GM19193 (cell line): ENCODE measurements around the gene LHCGR.

Experiments used
- POLR2A ChIP-seq: IDR thresholded peaks from 4 replicates; pipeline ENCODE4 v1.6.1; 2011; ENCODE audit not compliant: insufficient read depth, insufficient read length; ENCODE audit errors: extremely low read depth

LHCGR gene

DNA sequence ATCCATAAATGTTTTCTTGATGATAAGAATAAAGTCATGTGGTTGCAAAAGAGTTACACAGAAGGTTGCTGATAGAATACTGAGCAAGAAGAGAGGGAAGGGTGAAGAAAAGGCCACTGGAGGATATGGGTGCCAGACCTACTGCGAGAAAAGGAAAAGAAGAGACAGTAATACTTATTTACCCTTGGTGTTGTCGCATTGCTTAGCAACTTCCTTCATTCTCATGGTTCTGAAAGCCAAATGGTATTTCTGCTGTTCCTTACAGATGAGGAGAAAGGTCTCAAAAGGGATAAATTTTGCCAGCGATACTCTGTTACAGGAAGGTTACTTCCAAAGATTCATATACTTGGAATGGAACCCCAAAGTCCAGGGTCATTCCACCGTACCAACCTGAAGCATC, 62.5 kb downstream of the LHCGR start:
- no peak for TF ChIP-seq POLR2A

DNA sequence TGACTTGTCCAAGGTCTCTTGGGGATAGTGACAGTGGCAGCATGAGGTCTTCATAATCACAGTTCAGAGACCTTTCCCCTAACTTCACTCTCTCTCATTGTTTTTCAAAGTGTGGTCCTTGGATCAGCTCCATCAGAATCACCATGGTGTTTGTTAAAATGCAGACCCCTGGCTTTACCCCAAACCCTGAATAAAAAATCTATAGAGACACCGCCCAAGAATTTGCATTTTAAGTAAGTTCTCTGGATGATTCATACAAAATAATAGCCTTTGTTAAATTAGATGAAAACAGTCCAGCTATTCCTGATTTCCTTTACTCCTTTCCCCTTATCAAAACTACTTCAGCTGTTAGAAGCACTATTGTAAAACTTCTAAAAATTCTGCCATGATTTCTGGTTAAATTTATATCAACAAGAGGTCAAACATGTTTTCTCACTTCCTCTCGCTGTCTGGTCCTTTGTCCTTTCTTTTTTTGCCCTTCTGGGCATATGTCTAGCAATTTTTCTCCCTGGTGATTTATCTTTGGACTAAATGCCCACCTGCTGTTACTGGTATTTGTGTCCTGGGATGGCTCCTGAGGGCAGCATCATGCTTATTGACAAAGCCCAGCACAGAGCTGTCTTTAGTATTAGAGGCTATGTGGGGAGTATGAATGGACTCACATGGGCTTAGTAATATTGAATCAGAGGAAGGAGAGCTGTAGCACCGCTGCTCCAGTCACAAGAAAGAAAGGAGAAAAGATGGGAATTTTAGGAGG, 63.4 kb downstream of the LHCGR start:
- TF ChIP-seq POLR2A, result no peak

DNA sequence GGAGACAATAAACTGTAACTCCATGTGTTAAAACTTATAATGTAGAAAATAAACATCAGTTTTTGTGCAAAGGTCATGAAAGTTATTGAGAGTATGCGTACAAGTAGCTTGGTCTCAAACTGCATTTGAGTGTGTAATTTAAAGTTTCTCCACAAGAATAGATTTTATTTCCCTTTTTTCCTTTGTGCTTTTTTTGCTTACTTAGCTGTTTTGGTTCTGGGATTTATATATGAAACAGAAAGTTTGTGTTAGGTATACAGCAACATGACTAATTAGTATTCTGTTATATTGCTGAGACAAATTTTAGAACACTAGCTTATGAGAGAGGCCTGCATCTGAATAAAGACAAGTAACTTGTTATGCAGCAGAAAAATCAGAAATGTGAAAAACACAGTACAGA, 70.4 kb downstream of the LHCGR start:
- no peak for TF ChIP-seq POLR2A

DNA sequence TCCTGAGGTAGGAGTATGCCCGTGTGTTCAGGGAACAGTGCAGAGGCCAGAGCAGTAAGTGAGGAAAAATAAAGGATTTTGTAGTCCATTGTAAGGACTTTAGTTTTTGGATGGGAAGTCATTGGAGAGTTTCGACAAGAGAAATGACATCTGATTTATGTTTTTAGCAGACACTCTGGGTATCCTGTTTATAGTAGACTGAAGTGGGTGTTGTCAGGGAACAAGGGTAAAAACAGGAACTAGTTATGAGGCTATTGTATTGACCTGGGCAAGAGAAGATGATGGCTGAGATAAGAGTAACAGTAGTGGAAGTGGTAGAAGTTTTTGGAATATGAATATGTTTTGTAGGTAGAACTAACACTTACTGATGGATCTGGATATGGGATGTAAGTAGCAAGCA, 78.1 kb downstream of the LHCGR start:
- TF ChIP-seq POLR2A, result no peak

DNA sequence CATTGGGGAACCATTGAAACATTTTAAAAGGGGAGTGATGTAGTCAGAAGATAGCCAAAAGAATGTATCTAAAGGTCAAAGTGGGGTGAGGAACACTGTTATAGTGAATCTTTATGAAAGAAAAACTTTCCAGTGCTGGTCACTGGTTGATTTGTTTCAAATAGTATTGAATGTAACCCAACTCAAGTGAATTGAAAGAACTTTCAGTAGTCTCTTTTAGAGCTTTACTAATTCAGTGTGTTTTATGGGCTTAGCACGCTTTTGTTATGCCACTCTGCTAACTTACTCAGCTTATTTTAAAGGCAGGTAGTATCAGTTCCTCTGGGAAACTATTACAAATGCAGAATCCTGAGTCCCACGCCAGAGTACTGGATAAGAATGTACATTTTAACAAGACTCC, 80.6 kb downstream of the LHCGR start:
- no peak for TF ChIP-seq POLR2A

DNA sequence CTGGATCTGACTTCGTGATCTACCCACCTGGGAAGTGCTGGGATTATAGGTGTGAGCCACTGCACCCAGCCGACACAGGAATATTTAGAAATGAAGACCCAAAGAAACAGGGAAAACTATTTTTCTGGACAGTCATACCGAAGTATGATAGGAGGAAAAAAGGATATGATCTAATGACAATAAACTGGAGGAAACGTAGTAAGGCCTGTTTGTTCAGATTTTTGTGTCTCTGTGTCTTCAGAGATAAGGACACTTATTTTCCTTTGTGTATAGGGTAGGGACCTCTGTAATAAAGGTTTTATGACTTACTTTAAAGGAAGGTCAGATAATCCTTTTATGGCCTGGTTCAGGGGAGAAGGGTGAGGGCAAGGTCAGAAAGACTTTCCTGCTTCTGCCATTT, 81.9 kb downstream of the LHCGR start:
- TF ChIP-seq POLR2A, result no peak

DNA sequence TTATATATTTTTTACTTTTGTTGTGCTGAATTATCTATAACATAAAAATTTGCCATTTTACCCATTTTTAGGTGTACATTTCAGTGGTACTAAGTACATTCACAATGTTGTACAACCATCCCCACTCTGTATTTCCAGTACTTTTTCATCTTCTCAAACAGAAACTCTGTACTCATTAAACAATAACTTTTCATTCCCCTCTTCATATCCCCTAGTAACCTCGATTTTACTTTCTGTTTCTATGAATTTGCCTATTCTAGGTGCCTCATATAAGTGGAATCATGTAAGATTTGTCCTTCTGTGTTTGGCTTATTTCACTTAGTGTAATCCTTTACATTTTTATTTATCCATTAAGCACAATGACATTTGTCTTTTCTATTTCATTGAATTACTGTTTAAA, 86.5 kb downstream of the LHCGR start:
- no peak for TF ChIP-seq POLR2A

DNA sequence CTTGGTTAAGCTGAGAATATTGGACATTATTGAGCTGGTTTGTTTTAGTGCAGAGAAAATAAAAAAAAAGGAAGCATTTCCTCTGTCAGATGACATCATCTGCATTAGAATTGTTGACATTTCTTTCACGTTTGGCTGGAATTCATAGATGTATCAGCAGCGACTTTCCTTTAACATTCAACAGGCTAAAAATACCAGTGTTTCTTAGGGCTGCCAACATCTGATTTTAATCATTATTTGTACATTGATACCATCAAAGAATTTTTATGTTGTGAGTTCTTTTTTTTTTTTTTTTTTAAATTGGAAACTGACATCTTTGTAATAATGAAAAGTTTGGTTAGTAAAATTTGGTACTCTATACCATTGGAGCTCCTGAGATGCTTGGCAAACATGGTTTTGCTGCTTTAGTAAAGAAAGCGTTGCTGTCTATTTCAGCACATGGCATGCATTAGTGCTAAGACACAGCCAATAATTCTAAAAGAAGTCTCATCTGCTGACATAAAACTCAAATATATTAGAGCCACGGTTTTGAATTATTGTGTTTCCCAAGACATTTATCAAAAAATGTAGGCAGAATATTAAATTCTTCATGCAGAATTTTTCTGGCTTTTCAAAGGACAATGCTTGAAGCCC, 104.2 kb downstream of the LHCGR start:
- no peak for TF ChIP-seq POLR2A

DNA sequence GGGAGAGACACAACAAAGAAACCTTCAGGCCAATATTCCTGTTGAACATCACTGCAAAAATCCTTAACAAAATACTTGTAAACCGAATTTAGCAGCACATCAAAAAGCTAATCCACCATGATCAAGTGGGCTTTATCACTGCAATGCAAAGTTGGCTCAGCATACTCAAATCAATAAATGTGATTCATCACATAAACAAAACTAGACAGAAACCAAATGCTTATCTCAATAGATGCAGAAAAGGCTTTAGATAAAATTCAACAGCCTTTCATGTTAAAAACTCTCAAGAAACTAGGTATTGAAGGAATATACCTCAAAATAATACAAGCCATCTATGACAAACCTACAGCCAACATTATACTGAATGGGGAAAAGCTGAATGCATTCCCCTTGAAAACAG, 117.3 kb downstream of the LHCGR start:
- no peak for TF ChIP-seq POLR2A
